GM12878 (cell line): ENCODE data around the gene NTF3. TPM values are rescaled to one million over a fixed set of nuclear protein-coding genes. Genes with fewer than 3 reads are reported as not detected.

Source experiments
- ATAC-seq: fragments of 200-7000 bp; cut with Tn5 transposase; 3 replicates; pipeline ENCODE4 v1.9.1; 2020; ENCODE audit warnings: mild to moderate bottlenecking, moderate library complexity
- BruUV-seq: library from RNA; stranded (reverse); fragments of 400-500 nt; replicated peaks from 2 replicates; lab custom pipeline; 2021; lab: Mats Ljungman, UMichigan
- CTCF ChIA-PET: fragments of 300-600 bp; sonication (Branson Sonifier 250); formaldehyde crosslinking; extraction: SDS; loops from one replicate; lab custom pipeline; 2021; ENCODE audit warnings: inconsistent platforms; lab: Yijun Ruan, JAX
- POLR2A ChIA-PET: fragments of 350-600 bp; formaldehyde crosslinking; extraction: SDS; loops from one replicate; lab custom pipeline; 2021; ENCODE audit warnings: inconsistent platforms; lab: Charles Lee
- RAD21 ChIA-PET: fragments of 300-600 bp; sonication (Branson Sonifier 250); formaldehyde crosslinking; loops from one replicate; lab custom pipeline; 2023; ENCODE audit warnings: antibody characterized with exemption; ENCODE audit not compliant: unreplicated experiment; lab: Charles Lee
- SMC1A ChIA-PET: fragments of 300-600 bp; sonication (Branson Sonifier 250); formaldehyde crosslinking; loops from one replicate; lab custom pipeline; 2023; ENCODE audit not compliant: unreplicated experiment, uncharacterized antibody; lab: Charles Lee
- DNase-seq: peaks from one replicate; pipeline ENCODE4 v3.0.0-alpha.2; 2011; ENCODE audit warnings: low read depth, low spot score
- FAIRE-seq: peaks from 3 replicates; lab custom pipeline; 2011; peaks lifted over from hg19 to GRCh38; lab: Jason Lieb, UNC
- H2AFZ ChIP-seq: 2 replicates; pipeline ENCODE4 v1.6.0; 2011; ENCODE audit warnings: low read depth, low read length, control low read depth; ENCODE audit not compliant: control insufficient read depth
- H3K27ac ChIP-seq: 2 replicates; pipeline ENCODE4 v1.5.1; 2011; ENCODE audit warnings: control low read depth; ENCODE audit not compliant: control insufficient read depth, insufficient read depth
- H3K27me3 ChIP-seq, 2 experiments: replicated peaks in 1 of 2; 2 replicates each; pipeline versions ENCODE4 v1.6.0 to v1.6.1; 2011; ENCODE audit warnings: low read length in 1 of 2; ENCODE audit not compliant: control insufficient read depth in 2 of 2, insufficient read depth in 2 of 2
- H3K36me3 ChIP-seq, 2 experiments: 2 replicates each; pipeline ENCODE4 v1.5.1; 2011; ENCODE audit warnings: low read length in 1 of 2; ENCODE audit not compliant: control insufficient read depth in 2 of 2, insufficient read depth in 2 of 2
- H3K4me1 ChIP-seq: 2 replicates; pipeline ENCODE4 v1.6.1; 2011; ENCODE audit warnings: mild to moderate bottlenecking, low read length, moderate library complexity, mixed read lengths; ENCODE audit not compliant: control insufficient read depth, insufficient read depth
- H3K4me2 ChIP-seq: 2 replicates; pipeline ENCODE4 v1.6.0; 2011; ENCODE audit warnings: control low read depth; ENCODE audit not compliant: control insufficient read depth, insufficient read depth
- H3K4me3 ChIP-seq: fragments of 200-600 bp; sonication (generic); 2 replicates; pipeline ENCODE4 v1.5.1; 2016
- H3K79me2 ChIP-seq: 2 replicates; pipeline ENCODE4 v1.6.0; 2011; ENCODE audit warnings: low read length; ENCODE audit not compliant: control insufficient read depth, insufficient read depth
- H3K9ac ChIP-seq: 2 replicates; pipeline ENCODE4 v1.8.0; 2011; ENCODE audit warnings: low read length, control low read depth, mixed read lengths; ENCODE audit not compliant: control insufficient read depth, insufficient read depth
- H3K9me3 ChIP-seq: replicated peaks from 3 replicates; pipeline ENCODE4 v1.5.1; 2011; ENCODE audit warnings: mild to moderate bottlenecking, low read length; ENCODE audit not compliant: control insufficient read depth, insufficient read depth
- H4K20me1 ChIP-seq: 2 replicates; pipeline ENCODE4 v1.6.0; 2011; ENCODE audit not compliant: control insufficient read depth, insufficient read depth
- ATF7 ChIP-seq: fragments of 450-650 bp; IDR thresholded peaks from 2 replicates; pipeline ENCODE4 v1.6.1; 2016; ENCODE audit warnings: low read depth, mild to moderate bottlenecking
- BRCA1 ChIP-seq: IDR thresholded peaks from 2 replicates; pipeline ENCODE4 v1.6.1; 2011; ENCODE audit warnings: low read depth, low read length, improper control_type of control experiment
- CREB1 ChIP-seq: IDR thresholded peaks from 2 replicates; pipeline ENCODE4 v1.6.1; 2012; ENCODE audit warnings: low read depth, mild to moderate bottlenecking, inconsistent platforms
- IRF4 ChIP-seq: IDR thresholded peaks from 2 replicates; pipeline ENCODE4 v1.6.1; 2011; ENCODE audit warnings: low read depth, low read length
- NFXL1 ChIP-seq: fragments of 450-650 bp; IDR thresholded peaks from 2 replicates; pipeline ENCODE4 v1.6.1; 2017; ENCODE audit warnings: antibody characterized with exemption, mild to moderate bottlenecking, borderline replicate concordance
- NR2C1 ChIP-seq: fragments of 450-650 bp; IDR thresholded peaks from 2 replicates; pipeline ENCODE4 v1.6.1; 2017; ENCODE audit warnings: antibody characterized with exemption, mild to moderate bottlenecking, moderate library complexity
- RUNX3 ChIP-seq: IDR thresholded peaks from 2 replicates; pipeline ENCODE4 v1.6.1; 2012; ENCODE audit warnings: low read length, inconsistent platforms
- TAF1 ChIP-seq: IDR thresholded peaks from 2 replicates; pipeline ENCODE4 v1.6.1; 2011; ENCODE audit warnings: mild to moderate bottlenecking, low read depth, low read length, borderline replicate concordance
- WRNIP1 ChIP-seq: IDR thresholded peaks from 2 replicates; pipeline ENCODE4 v1.6.1; 2011; ENCODE audit warnings: low read depth, low read length, improper control_type of control experiment, borderline replicate concordance
- ZZZ3 ChIP-seq: IDR thresholded peaks from 2 replicates; pipeline ENCODE4 v1.6.1; 2011; ENCODE audit warnings: low read depth; ENCODE audit not compliant: control insufficient read depth, insufficient read length
- WGBS: methylation state at CpG from one replicate; pipeline ENCODE4 v1.1.6; 2016; ENCODE audit warnings: low lambda C conversion rate; ENCODE audit not compliant: insufficient replicate concordance, insufficient coverage; ENCODE audit errors: missing lambda C conversion rate; 5-methylcytosine and 5-hydroxymethylcytosine counted together
- in situ Hi-C: fragments of 300-500 bp; cut with MboI; formaldehyde crosslinking; loops from 9 replicates; pipeline ENCODE4 v1.14.3; 2018; ENCODE audit warnings: mixed read lengths
- intact Hi-C: fragments of 100-400 bp; cut with micrococcal nuclease; formaldehyde crosslinking; loops from one replicate; pipeline ENCODE4 v1.14.2; 2022; ENCODE audit not compliant: unreplicated experiment
- polyA plus RNA-seq, 11 experiments: library from polyadenylated mRNA; depleted of rRNA in 4 of 11; unstranded in 6 of 11; stranded (reverse) in 5 of 11; fragments of >200 nt; fragmentation: Nextera tagmentation in 4 of 11; fragmentation: Illumina TruSeq in 1 of 11; extraction: Ambion mirVana in 4 of 11; extraction: Trizol in 1 of 11; gene quantifications; 1 replicate in 1 of 11; 2 replicates in 10 of 11; pipeline versions ENCODE4 v1.2.1 to v1.2.3, GENCODE V29; 2011 to 2016; ENCODE audit warnings: inconsistent platforms in 2 of 11, missing spikeins in 2 of 11, low read depth in 1 of 11
- total RNA-seq, 4 experiments: library from RNA; depleted of rRNA in 3 of 4; stranded (reverse); fragments of >200 nt in 3 of 4; fragmentation: Illumina TruSeq in 1 of 4; extraction: Trizol in 1 of 4; gene quantifications; 2 replicates each; pipeline versions ENCODE4 v1.2.1 to v1.2.3, GENCODE V29; 2013 to 2021
- TF ChIP-seq, protein P1 (sequence below): IDR thresholded peaks from 2 replicates; pipeline ENCODE4 v1.6.1; 2012; ENCODE audit warnings: mild to moderate bottlenecking, low read depth, low read length
- TF ChIP-seq, protein P2 (sequence below): fragments of 450-650 bp; IDR thresholded peaks from 2 replicates; pipeline ENCODE4 v1.6.1; 2018; ENCODE audit warnings: mild to moderate bottlenecking, low read depth, moderate library complexity; ENCODE audit not compliant: partially characterized antibody
- TF ChIP-seq, protein P3 (sequence below): fragments of 450-650 bp; formaldehyde crosslinking; IDR thresholded peaks from 2 replicates; pipeline ENCODE4 v1.5.0; 2022; ENCODE audit warnings: mild to moderate bottlenecking, missing genetic modification characterization
- TF ChIP-seq, protein P4 (sequence below): fragments of 150-350 bp; IDR thresholded peaks from 2 replicates; pipeline ENCODE4 v1.6.1; 2014; ENCODE audit warnings: mild to moderate bottlenecking, low read depth, low read length

The NTF3 gene
- total and polyA plus RNA-seq, 10 of the 15 experiments (the other 5 are each of a cell fraction or from before 2014, with no cell fraction given), result 0.07 TPM; not detected in 9

DNA sequence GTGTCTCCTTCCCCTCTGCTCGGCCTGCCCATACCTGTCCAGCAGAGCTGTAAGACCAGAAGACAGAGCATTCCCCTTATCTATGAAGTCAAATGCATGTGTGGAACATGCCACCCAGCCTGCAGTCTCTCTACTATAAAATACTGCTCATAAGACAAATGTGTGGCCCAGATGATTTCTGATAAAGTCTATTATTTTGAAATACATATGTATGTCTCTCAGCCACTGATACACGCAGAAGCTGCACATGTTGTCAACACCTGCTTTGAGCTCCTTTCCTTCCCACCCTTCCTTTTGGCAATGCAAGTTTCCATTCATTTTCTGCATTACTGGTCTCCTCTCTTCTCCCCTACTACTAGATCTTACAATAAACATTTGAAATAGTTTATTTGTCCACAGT, 38.8 kb downstream of the NTF3 start:
- Histone ChIP-seq H3K4me2 (no peak overlapping the region), H3K36me3 (no peaks in the 10 kb centered on the region), H3K79me2 (no peaks in the 10 kb centered on the region), H3K27me3 (peaks cover 4 to 7% of the 10 kb centered on the region in 2 experiments; a peak in 3 of 4 replicates), H3K9ac (no peak overlapping the region), H2AFZ (no peak overlapping the region), H3K4me3 (no peak overlapping the region), H3K9me3 (no peaks in the 10 kb centered on the region), H4K20me1 (no peaks in the 10 kb centered on the region), H3K4me1 (no peaks in the 10 kb centered on the region), H3K27ac (no peak overlapping the region)
- BruUV-seq, result no TSS peak
- ChIA-PET POLR2A (no interaction called here), RAD21 (no interaction called here), SMC1A (no interaction called here), CTCF (no interaction called here)
- intact Hi-C loops (no loop called here), in situ Hi-C loops (no loop called here)
- ATAC-seq (no peak), DNase-seq (no peak), FAIRE-seq (no peak)
- 31% methylated on average over 2 of the region's 2 CpGs for WGBS
- TF ChIP-seq TAF1 (no peak), IRF4 (no peak), WRNIP1 (no peak), BRCA1 (no peak), NR2C1 (no peak), RUNX3 (no peak), ATF7 (no peak), ZZZ3 (no peak), NFXL1 (no peak), CREB1 (no peak)
- TF ChIP-seq, protein P1, sequence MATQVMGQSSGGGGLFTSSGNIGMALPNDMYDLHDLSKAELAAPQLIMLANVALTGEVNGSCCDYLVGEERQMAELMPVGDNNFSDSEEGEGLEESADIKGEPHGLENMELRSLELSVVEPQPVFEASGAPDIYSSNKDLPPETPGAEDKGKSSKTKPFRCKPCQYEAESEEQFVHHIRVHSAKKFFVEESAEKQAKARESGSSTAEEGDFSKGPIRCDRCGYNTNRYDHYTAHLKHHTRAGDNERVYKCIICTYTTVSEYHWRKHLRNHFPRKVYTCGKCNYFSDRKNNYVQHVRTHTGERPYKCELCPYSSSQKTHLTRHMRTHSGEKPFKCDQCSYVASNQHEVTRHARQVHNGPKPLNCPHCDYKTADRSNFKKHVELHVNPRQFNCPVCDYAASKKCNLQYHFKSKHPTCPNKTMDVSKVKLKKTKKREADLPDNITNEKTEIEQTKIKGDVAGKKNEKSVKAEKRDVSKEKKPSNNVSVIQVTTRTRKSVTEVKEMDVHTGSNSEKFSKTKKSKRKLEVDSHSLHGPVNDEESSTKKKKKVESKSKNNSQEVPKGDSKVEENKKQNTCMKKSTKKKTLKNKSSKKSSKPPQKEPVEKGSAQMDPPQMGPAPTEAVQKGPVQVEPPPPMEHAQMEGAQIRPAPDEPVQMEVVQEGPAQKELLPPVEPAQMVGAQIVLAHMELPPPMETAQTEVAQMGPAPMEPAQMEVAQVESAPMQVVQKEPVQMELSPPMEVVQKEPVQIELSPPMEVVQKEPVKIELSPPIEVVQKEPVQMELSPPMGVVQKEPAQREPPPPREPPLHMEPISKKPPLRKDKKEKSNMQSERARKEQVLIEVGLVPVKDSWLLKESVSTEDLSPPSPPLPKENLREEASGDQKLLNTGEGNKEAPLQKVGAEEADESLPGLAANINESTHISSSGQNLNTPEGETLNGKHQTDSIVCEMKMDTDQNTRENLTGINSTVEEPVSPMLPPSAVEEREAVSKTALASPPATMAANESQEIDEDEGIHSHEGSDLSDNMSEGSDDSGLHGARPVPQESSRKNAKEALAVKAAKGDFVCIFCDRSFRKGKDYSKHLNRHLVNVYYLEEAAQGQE, result no peak
- TF ChIP-seq, protein P2, sequence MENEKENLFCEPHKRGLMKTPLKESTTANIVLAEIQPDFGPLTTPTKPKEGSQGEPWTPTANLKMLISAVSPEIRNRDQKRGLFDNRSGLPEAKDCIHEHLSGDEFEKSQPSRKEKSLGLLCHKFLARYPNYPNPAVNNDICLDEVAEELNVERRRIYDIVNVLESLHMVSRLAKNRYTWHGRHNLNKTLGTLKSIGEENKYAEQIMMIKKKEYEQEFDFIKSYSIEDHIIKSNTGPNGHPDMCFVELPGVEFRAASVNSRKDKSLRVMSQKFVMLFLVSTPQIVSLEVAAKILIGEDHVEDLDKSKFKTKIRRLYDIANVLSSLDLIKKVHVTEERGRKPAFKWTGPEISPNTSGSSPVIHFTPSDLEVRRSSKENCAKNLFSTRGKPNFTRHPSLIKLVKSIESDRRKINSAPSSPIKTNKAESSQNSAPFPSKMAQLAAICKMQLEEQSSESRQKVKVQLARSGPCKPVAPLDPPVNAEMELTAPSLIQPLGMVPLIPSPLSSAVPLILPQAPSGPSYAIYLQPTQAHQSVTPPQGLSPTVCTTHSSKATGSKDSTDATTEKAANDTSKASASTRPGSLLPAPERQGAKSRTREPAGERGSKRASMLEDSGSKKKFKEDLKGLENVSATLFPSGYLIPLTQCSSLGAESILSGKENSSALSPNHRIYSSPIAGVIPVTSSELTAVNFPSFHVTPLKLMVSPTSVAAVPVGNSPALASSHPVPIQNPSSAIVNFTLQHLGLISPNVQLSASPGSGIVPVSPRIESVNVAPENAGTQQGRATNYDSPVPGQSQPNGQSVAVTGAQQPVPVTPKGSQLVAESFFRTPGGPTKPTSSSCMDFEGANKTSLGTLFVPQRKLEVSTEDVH, result no peak
- TF ChIP-seq, protein P3, sequence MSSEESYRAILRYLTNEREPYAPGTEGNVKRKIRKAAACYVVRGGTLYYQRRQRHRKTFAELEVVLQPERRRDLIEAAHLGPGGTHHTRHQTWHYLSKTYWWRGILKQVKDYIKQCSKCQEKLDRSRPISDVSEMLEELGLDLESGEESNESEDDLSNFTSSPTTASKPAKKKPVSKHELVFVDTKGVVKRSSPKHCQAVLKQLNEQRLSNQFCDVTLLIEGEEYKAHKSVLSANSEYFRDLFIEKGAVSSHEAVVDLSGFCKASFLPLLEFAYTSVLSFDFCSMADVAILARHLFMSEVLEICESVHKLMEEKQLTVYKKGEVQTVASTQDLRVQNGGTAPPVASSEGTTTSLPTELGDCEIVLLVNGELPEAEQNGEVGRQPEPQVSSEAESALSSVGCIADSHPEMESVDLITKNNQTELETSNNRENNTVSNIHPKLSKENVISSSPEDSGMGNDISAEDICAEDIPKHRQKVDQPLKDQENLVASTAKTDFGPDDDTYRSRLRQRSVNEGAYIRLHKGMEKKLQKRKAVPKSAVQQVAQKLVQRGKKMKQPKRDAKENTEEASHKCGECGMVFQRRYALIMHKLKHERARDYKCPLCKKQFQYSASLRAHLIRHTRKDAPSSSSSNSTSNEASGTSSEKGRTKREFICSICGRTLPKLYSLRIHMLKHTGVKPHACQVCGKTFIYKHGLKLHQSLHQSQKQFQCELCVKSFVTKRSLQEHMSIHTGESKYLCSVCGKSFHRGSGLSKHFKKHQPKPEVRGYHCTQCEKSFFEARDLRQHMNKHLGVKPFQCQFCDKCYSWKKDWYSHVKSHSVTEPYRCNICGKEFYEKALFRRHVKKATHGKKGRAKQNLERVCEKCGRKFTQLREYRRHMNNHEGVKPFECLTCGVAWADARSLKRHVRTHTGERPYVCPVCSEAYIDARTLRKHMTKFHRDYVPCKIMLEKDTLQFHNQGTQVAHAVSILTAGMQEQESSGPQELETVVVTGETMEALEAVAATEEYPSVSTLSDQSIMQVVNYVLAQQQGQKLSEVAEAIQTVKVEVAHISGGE (CRISPR knock-in tag), result no peak
- TF ChIP-seq, protein P4, sequence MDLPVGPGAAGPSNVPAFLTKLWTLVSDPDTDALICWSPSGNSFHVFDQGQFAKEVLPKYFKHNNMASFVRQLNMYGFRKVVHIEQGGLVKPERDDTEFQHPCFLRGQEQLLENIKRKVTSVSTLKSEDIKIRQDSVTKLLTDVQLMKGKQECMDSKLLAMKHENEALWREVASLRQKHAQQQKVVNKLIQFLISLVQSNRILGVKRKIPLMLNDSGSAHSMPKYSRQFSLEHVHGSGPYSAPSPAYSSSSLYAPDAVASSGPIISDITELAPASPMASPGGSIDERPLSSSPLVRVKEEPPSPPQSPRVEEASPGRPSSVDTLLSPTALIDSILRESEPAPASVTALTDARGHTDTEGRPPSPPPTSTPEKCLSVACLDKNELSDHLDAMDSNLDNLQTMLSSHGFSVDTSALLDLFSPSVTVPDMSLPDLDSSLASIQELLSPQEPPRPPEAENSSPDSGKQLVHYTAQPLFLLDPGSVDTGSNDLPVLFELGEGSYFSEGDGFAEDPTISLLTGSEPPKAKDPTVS, result no peak
